Breast epithelium (tissue), 3 donors: ENCODE measurements around the gene NR2F1-AS1.

Experiments
- POLR2A ChIP-seq: fragments of 450-650 bp; IDR thresholded peaks from one replicate; pipeline ENCODE4 v1.6.1; 2016; ENCODE audit warnings: antibody characterized with exemption, mild to moderate bottlenecking, moderate library complexity
- POLR2AphosphoS5 ChIP-seq, 3 donors: sonication (generic); formaldehyde crosslinking; IDR thresholded peaks; one replicate each; pipeline ENCODE4 v1.6.1; 2017; ENCODE audit warnings: antibody characterized with exemption in 3 of 3
- TF ChIP-seq, protein P1 (sequence below), 3 donors: fragments of 450-650 bp; IDR thresholded peaks; one replicate each; pipeline ENCODE4 v1.5.1; 2016 to 2017; ENCODE audit warnings: antibody characterized with exemption in 3 of 3, mild to moderate bottlenecking in 3 of 3, moderate library complexity in 3 of 3

GRCh38 chr5:93574491-93575305 lies 6.3 kb downstream of the NR2F1-AS1 start:
- TF ChIP-seq, protein P1, sequence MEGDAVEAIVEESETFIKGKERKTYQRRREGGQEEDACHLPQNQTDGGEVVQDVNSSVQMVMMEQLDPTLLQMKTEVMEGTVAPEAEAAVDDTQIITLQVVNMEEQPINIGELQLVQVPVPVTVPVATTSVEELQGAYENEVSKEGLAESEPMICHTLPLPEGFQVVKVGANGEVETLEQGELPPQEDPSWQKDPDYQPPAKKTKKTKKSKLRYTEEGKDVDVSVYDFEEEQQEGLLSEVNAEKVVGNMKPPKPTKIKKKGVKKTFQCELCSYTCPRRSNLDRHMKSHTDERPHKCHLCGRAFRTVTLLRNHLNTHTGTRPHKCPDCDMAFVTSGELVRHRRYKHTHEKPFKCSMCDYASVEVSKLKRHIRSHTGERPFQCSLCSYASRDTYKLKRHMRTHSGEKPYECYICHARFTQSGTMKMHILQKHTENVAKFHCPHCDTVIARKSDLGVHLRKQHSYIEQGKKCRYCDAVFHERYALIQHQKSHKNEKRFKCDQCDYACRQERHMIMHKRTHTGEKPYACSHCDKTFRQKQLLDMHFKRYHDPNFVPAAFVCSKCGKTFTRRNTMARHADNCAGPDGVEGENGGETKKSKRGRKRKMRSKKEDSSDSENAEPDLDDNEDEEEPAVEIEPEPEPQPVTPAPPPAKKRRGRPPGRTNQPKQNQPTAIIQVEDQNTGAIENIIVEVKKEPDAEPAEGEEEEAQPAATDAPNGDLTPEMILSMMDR (IDR thresholded peaks at IDR 0.05), result no peak
- TF ChIP-seq POLR2A (no peak), POLR2AphosphoS5 (IDR thresholded peaks at IDR 0.05) (no peak)
